Fibroblast of pulmonary artery (primary cell): ENCODE measurements around the gene NPC1L1.
"Not testable (repeated sequence)": the region's sequence is repeated elsewhere in the genome, so short reads cannot be mapped to it uniquely, and the experiment has no call there.

ENCODE experiments used
- DNase-seq: peaks from one replicate; pipeline ENCODE4 v3.0.0-alpha.2; 2010; ENCODE audit warnings: low read depth
- H3K4me3 ChIP-seq: replicated peaks from 2 replicates; pipeline ENCODE4 v1.5.1; 2011; ENCODE audit warnings: low read depth, mild to moderate bottlenecking, control low read depth, low read length, moderate library complexity
- TF ChIP-seq, protein P1 (sequence below): IDR thresholded peaks from 2 replicates; pipeline ENCODE4 v1.5.1; 2011; ENCODE audit warnings: mild to moderate bottlenecking, control low read depth, low read length, inconsistent platforms; ENCODE audit errors: missing control alignments

Gene NPC1L1

DNA sequence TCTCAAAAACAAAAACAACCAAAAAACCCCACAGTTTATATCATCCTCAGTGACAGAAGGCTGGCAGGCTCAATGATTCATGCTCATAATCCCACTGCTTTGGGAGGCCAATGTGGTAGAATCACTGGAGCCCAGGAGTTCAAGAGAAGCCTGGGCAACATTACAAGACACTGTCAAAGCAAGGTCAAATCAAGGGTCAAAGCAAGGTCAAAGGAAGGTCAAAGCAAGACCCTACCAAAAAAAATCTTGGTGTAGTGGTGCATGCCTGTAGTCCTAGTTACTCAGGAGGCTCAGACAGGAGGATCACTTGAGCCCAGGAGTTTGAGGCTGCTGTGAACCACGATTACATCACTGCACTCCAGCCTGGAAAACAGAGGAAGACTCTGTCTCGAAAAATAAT lies 14.2 kb upstream of the NPC1L1 start:
- TF ChIP-seq, protein P1, sequence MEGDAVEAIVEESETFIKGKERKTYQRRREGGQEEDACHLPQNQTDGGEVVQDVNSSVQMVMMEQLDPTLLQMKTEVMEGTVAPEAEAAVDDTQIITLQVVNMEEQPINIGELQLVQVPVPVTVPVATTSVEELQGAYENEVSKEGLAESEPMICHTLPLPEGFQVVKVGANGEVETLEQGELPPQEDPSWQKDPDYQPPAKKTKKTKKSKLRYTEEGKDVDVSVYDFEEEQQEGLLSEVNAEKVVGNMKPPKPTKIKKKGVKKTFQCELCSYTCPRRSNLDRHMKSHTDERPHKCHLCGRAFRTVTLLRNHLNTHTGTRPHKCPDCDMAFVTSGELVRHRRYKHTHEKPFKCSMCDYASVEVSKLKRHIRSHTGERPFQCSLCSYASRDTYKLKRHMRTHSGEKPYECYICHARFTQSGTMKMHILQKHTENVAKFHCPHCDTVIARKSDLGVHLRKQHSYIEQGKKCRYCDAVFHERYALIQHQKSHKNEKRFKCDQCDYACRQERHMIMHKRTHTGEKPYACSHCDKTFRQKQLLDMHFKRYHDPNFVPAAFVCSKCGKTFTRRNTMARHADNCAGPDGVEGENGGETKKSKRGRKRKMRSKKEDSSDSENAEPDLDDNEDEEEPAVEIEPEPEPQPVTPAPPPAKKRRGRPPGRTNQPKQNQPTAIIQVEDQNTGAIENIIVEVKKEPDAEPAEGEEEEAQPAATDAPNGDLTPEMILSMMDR, result no peak
- H3K4me3 ChIP-seq, result no peak overlapping the region
- no peak for DNase-seq

DNA sequence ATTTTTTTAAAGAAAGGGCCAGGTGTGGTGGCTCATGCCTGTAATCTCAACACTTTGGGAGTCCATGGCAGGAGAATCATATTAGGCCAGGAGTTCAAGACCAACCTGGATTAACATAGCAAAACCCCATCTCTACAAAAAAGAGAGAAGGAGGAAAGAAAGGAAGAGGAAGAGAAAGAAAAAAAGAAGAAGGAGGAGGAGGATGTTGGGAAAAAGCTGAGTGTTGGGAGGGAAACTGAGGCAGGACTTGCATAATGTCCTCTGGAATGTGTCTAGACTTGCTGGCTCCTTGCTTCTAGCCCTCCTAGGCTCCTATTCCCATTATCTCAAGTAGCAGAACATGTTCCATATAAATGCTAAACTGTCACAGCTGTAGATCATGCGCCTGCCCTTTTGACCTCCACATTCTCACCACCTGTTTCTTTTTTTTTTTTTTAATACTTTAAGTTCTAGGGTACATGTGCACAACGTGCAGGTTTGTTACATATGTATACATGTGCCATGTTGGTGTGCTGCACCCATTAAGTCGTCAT lies 11.4 kb upstream of the NPC1L1 start:
- H3K4me3 ChIP-seq, DNase-seq: not testable (repeated sequence)

DNA sequence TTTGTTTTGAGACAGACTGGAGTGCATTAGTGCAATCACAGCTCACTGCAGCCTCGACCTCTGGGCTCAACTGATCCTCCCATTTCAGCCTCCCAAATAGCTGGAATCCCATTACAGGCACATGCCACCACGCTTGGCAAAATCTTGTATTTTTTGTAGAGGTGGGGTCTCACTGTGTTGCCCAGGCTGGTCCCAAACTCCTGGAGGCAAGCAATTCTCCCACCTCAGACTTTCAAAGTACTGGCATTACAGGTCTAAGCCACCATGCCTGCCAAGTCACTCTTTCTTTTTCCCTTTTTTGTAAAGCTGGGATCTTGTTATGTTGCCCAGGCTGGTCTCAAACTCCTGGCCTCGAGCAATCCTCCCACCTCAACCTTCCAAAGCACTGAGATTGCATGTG lies 8.3 kb upstream of the NPC1L1 start:
- DNase-seq, result no peak
- no peak overlapping the region for H3K4me3 ChIP-seq
- TF ChIP-seq, protein P1, result no peak

DNA sequence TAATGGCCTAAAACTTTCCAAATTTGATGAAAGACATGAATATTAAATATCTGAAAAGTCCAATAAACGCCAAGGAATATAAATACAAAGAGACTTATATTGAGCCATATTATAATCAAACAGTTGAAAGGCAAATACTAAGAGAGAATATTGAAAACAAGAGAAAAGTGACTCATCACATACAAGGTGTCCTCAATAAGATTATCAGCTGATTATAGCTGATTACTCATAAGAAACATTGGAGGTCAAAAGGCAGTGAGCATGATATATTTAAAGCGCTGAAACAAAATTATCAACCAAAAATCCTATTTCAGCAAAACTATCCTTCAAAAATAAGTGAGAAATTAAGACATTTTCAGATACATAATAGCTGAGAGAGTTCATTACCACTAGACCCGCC lies 7.8 kb upstream of the NPC1L1 start:
- H3K4me3 ChIP-seq, result no peak overlapping the region
- no peak for DNase-seq
- TF ChIP-seq, protein P1, result no peak

DNA sequence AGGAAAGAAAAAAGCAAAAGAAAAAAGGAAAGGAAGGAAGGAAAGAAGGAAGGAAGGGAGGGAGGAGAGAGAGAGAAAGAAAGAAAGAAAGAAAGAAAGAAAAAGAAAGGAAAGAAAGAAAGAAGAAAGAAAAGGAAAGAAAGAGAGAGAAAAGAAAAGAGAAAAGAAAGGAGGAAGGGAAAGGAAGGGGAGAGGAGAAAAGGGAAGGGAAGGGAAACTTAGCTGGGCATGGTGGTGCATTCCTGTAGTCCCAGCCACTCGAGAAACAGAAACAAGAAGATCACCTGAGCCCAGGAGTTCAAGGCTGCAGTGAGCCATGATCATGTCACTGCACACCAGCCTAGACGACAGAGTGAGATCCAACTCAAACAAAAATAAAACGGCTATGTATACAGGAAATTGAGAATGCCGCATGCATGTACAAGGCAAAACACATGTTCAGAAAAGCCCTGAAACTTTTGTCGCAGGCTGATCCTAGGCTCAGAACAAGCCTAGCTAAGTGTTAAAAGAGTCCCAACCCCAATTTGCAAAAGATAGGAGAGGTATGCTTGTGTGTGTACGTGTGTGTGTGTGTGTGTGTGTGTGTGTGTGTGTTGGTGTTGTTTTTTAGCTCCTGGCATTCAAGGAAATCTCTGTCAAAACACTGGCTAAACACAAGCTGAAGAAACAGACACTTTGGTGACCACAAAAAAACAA lies 6.6 kb upstream of the NPC1L1 start:
- no peak overlapping the region for H3K4me3 ChIP-seq
- peak; percentile 8 for DNase-seq
- TF ChIP-seq, protein P1, result no peak

DNA sequence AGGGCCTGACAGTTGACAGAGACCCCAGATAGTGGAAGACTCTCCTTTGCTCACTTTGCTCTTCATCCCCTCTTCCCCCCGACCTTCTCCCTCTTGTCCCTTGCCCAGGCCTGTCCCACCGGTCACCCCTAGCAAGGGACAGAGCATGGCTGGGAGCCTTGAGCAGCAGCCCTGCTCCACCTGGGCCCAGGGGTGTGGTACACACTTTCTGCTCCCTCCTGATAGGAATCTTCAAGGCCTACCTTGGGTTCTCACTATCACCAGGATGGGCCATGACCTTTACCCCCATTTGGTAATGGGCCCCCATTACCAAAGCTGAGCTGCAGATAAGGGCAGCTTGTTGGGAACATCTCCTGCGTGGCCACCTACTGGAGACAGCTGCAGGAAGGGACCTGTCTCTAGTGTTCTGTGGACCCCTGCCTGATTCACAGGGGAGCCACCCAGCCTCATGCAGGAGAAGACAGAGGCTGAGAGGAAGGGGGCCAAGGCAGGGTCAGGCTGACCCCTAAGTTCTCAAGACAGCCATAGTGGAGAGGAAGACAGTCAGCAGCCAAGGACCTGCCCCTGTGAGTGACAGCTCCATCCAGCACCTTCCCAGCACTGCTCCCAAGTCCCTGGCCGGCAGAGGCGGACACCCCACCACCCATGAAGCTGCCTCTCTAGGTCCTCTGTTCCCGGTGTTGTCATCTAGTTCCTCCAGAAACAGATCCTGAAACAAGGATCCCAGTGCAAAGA lies 913 bp upstream of the NPC1L1 start:
- no peak overlapping the region for H3K4me3 ChIP-seq
- TF ChIP-seq, protein P1, result no peak
- DNase-seq, result no peak

DNA sequence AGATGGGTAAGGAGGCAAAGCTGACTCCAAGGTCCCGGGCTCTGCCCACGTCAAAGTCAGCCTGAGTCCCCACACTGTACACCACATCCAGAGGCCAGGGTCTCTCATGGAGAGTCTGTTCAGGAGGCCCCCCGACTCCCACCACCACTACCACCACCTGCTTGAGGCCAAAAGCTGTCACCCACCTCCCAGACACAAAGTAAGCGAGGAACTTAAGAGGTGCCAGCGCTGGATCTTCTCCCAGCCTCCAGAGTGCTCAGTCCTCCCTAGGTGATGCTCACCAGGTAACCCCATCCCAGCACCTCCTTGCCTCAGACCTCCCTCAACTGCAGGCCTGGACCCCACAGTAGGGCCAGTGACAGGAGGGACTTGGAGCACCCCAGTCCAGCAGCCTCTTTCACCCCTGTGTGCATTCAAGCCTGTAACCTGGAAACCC lies 520 bp downstream of the NPC1L1 start:
- TF ChIP-seq, protein P1, result no peak
- DNase-seq, result no peak
- no peak overlapping the region for H3K4me3 ChIP-seq
